HG03469 (cell line): ENCODE results near the gene NSG1.
"Not testable (repeated sequence)": the region's sequence is repeated elsewhere in the genome, so short reads cannot be mapped to it uniquely, and the experiment has no call there.

Experiments used
- ATAC-seq: cut with Tn5 transposase; IDR thresholded peaks from one replicate; pipeline ENCODE4 v1.9.1; 2021; ENCODE audit warnings: mild to moderate bottlenecking, moderate library complexity, moderate number of reproducible peaks; ENCODE audit not compliant: unreplicated experiment

The NSG1 gene

DNA sequence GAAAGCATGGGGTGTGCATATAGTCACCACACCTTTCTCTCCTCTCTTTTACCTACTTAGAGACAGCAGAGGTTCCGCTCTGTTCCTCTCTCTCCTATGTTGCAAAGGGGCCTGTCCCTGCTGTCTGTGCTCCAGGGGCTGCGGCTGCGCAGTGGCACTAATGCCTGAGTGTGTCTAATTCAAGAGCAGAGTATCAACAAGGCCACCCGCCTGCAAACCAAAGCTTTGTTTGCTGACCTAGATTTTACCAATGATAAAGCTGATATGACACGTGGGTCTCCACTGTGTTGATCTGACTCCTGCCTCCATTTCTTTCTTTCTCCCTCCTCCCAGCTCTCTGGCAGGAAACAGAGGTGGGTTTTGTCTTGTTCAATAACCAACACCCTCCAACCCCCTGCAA lies 74.9 kb downstream of the NSG1 start:
- no peak for ATAC-seq

DNA sequence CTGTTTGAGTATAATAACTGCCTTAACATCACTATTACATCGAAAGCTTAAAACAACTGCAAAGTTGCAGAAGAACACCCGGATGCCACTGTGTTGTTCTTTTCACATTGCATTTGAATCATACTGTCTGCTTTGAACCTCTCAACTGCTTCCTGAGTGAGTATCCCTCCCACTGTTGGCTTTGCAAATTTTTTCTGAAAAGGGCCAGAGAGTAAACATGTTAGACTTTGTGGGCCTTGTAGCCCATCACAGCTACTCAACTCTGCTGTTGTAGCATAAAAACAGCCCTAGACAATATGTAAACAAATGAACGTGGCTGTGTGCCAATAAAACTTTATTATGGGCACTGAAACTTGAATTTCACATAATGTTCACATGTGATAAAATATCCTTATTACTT lies 76.1 kb downstream of the NSG1 start:
- ATAC-seq, result no peak

- not testable (repeated sequence) for ATAC-seq
Observed at GRCh38 chr4:4465238-4465637, 78.3 kb downstream of the NSG1 start.
